Measurements from ENCODE around the gene KRTAP13-4.

Gene KRTAP13-4, protein sequence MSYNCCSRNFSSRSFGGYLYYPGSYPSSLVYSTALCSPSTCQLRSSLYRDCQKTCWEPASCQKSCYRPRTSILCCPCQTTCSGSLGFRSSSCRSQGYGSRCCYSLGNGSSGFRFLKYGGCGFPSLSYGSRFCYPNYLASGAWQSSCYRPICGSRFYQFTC

GRCh38 chr21:30430170-30430655, at the start of gene KRTAP13-4:
Gene KRTAP13-4, plus strand, starts transcription at chr21:30430220. Its CDS starts 56 bp downstream, at chr21:30430276.
- TF ChIP-seq GATA2 (IDR thresholded peaks at IDR 0.05; ENCODE audit: low read depth, low read length) (no peak), GATA3 (IDR thresholded peaks at IDR 0.05; ENCODE audit: low read depth, low read length) (no peak)

DNA sequence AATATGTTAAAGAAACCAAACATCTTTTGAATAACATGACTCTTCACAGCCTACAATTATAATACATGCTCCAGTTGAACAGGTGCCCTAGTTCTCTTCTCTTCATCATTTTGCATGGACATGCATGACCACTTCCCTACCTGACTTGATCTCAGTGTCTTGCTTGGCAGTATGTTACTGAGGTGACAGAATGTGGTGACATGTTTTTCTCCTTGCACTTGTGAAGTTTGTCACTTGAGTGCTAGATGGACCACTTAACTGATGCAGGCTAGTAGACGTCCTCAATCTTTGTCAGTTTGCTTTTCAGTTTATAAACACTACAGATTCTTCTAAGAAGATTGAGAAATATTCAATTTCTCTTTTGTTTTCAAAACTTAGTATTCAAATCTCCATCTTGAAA, 47.8 kb upstream of the KRTAP13-4 start:
- TF ChIP-seq GATA2 (IDR thresholded peaks at IDR 0.05; ENCODE audit: low read depth, low read length) = no peak
- TF ChIP-seq GATA3 (IDR thresholded peaks at IDR 0.05; ENCODE audit: low read depth, low read length) = no peak

- TF ChIP-seq GATA2 (IDR thresholded peaks at IDR 0.05; ENCODE audit: low read depth, low read length) (no peak), GATA3 (IDR thresholded peaks at IDR 0.05; ENCODE audit: low read depth, low read length) (no peak)
Measured at GRCh38 chr21:30391492-30392025, 38.5 kb upstream of the KRTAP13-4 start.

DNA sequence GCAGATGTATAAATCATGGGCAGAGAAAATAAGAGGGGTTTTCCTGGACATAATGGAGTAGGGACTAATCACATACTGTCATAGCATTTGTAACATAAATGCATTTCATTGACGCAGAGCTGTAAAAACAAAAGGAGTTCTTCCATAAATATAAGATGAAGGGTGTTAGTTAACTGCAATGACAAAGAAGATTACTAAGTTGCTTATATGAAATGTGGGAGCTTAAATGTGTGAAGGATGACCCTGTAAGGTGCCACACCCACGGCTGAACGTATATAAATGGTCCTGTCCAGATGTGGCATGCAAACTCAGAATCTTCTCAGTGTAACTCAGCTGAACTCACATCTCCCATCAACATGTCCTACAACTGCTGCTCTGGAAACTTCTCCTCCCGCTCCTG, 34.3 kb upstream of the KRTAP13-4 start, which contains the start of gene KRTAP13-1:
TSS of gene KRTAP13-1 (plus strand) at position 301 of the 400 bp plus-strand sequence. CDS start at position 357, 56 bp downstream.
- TF ChIP-seq GATA3 (IDR thresholded peaks at IDR 0.05; ENCODE audit: low read depth, low read length) (no peak), GATA2 (IDR thresholded peaks at IDR 0.05; ENCODE audit: low read depth, low read length) (no peak)

- TF ChIP-seq GATA3 (IDR thresholded peaks at IDR 0.05; ENCODE audit: low read depth, low read length) (no peak), GATA2 (IDR thresholded peaks at IDR 0.05; ENCODE audit: low read depth, low read length) (no peak)
Measured at GRCh38 chr21:30408782-30409494, 21.1 kb upstream of the KRTAP13-4 start.

DNA sequence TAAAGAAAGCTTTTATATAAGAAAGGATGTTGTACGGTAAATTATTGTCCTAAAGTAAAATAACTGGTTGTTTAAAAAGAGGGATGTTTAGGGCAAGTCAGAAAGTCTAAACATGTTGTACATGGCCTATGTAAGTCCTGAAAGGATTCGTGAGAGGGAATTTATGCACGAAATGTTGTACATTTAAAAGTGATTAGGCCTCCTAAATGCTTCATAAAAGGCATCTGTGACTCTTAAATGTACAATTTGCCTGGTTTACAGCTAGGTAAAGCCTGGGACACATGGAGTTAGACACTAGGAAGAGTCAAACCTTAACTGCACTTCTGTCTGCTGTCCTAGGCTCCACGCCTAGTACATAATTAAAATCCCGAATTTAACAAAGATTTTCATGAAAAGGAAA, 14.0 kb upstream of the KRTAP13-4 start:
- TF ChIP-seq GATA2 (IDR thresholded peaks at IDR 0.05; ENCODE audit: low read depth, low read length) = no peak
- no peak for TF ChIP-seq GATA3 (IDR thresholded peaks at IDR 0.05; ENCODE audit: low read depth, low read length)

GRCh38 chr21:30425826-30426225, 4.2 kb upstream of the KRTAP13-4 start, which contains the start of gene KRTAP13-3:
Gene KRTAP13-3, minus strand, starts transcription at chr21:30425926. Its CDS starts 14 bp downstream, at chr21:30425912.
- TF ChIP-seq GATA3 (IDR thresholded peaks at IDR 0.05; ENCODE audit: low read depth, low read length) = no peak

GRCh38 chr21:30426731-30427130, 3.3 kb upstream of the KRTAP13-4 start:
- TF ChIP-seq GATA3 (IDR thresholded peaks at IDR 0.05; ENCODE audit: low read depth, low read length) = no peak
- TF ChIP-seq GATA2 (IDR thresholded peaks at IDR 0.05; ENCODE audit: low read depth, low read length) = no peak

DNA sequence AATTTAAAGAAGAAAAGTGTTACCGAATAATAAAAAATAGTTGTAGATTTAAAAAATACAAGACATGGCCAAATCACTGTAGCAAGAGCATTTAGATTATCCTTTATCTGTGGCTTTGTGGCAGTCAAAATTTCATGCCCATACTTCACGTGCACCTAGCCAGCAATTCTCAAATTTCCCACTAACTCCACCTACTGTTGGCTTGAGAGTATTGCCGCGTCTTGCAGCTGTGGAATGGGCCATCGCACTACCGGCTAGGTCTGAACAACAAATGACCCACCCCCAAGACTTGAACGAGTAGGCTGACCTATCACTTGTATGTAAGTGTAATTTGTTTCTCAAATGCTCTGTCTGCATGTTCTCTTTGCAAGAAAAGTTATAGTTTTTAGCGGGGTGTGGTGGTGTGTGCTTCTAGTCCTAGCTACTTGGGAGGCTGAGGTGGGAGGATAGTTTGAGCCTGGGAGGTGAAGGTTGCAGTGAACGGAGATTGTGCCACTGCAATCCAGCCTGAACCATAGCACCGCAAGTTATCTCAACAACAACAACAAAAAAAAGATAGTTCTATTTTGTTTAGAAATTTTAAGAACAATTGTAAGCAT, 4.1 kb downstream of the KRTAP13-4 start:
- TF ChIP-seq GATA2 (IDR thresholded peaks at IDR 0.05; ENCODE audit: low read depth, low read length) = no peak
- no peak for TF ChIP-seq GATA3 (IDR thresholded peaks at IDR 0.05; ENCODE audit: low read depth, low read length)

- TF ChIP-seq GATA2 (IDR thresholded peaks at IDR 0.05; ENCODE audit: low read depth, low read length) (no peak), GATA3 (IDR thresholded peaks at IDR 0.05; ENCODE audit: low read depth, low read length) (no peak)
Measured at GRCh38 chr21:30437010-30437565, 7.1 kb downstream of the KRTAP13-4 start.

DNA sequence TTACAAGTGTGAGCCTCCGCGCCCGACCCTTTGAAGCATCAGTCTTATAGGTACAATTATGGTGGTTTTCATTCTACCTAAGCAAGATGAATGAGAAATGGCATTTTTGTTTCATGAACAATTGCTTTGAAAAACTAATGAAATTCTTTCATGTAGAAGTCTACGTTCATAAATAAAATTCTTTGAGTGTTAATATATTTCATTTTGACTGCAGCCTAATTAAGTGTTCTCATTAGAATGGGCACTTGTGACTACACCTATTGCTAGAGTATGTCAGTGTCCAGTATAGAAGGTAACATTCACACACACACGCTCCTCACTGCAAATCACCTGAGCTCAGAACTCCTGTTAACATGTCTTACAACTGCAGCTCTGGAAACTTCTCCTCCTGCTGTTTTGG, 10.0 kb downstream of the KRTAP13-4 start, which contains the start of gene KRTAP15-1:
TSS of gene KRTAP15-1 (plus strand) at position 301 of the 400 bp plus-strand sequence. CDS start at position 354, 53 bp downstream.
- TF ChIP-seq GATA3 (IDR thresholded peaks at IDR 0.05; ENCODE audit: low read depth, low read length) = no peak
- no peak for TF ChIP-seq GATA2 (IDR thresholded peaks at IDR 0.05; ENCODE audit: low read depth, low read length)

- TF ChIP-seq GATA2 (IDR thresholded peaks at IDR 0.05; ENCODE audit: low read depth, low read length) (no peak), GATA3 (IDR thresholded peaks at IDR 0.05; ENCODE audit: low read depth, low read length) (no peak)
Measured at GRCh38 chr21:30443226-30443625, 13.2 kb downstream of the KRTAP13-4 start.

GRCh38 chr21:30444204-30444603, 14.2 kb downstream of the KRTAP13-4 start:
- TF ChIP-seq GATA2 (IDR thresholded peaks at IDR 0.05; ENCODE audit: low read depth, low read length) (no peak), GATA3 (IDR thresholded peaks at IDR 0.05; ENCODE audit: low read depth, low read length) (no peak)

DNA sequence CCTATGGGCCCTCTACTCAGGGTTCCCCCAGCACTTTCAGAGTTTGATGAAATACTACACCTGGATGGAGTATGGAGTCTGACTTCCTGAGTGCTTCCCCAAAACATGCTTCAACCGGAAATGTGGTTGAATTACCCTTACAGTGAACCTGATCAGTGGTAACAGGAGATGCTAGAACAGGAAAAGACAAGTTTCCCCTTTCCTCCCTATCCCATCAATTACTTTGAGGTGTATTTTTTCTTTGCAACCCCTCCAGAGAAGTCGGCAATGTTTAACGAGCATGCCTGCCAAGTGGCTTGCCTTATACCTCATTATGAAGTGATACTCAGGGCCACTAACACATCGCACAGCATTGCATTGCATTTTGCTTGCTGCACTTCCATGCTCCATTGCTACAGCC, 17.0 kb downstream of the KRTAP13-4 start:
- TF ChIP-seq GATA3 (IDR thresholded peaks at IDR 0.05; ENCODE audit: low read depth, low read length) (no peak), GATA2 (IDR thresholded peaks at IDR 0.05; ENCODE audit: low read depth, low read length) (no peak)

All from SH-SY5Y (cell line).